ENCODE measurements around the gene INTS1.
"Not testable (repeated sequence)": the region's sequence is repeated elsewhere in the genome, so short reads cannot be mapped to it uniquely, and the experiment has no call there.

Gene INTS1

GRCh38 chr7:1516586-1517251, 12.5 kb upstream of the INTS1 start:
- ChIA-PET POLR2A (no interaction called here), CTCF (no interaction called here)

GRCh38 chr7:1515509-1515967, 11.3 kb upstream of the INTS1 start:
- CTCF ChIA-PET; DNase-seq (ENCODE audit: extremely low spot score); POLR2A ChIA-PET: not testable (repeated sequence)

More at GRCh38 chr7:1516586-1517251, 12.5 kb upstream of the INTS1 start:
- DNase-seq (ENCODE audit: extremely low spot score), result no peak
- no peak for TF ChIP-seq ELF4 (IDR thresholded peaks at IDR 0.05)
- no peak for TF ChIP-seq ARNT (IDR thresholded peaks at IDR 0.05)
- TF ChIP-seq ZNF384 (IDR thresholded peaks at IDR 0.05), result no peak
- no peak for TF ChIP-seq SUZ12 (IDR thresholded peaks at IDR 0.05)
- TF ChIP-seq FOXA1 (IDR thresholded peaks at IDR 0.05), result no peak
- no peak for TF ChIP-seq LEF1 (IDR thresholded peaks at IDR 0.05; ENCODE audit: borderline replicate concordance)
- TF ChIP-seq FOXK2 (IDR thresholded peaks at IDR 0.05), result no peak
- TF ChIP-seq FOXM1 (IDR thresholded peaks at IDR 0.05; ENCODE audit: borderline replicate concordance), result no peak
- TF ChIP-seq TARDBP (IDR thresholded peaks at IDR 0.05), result no peak
- TF ChIP-seq HDGF (IDR thresholded peaks at IDR 0.05; ENCODE audit: borderline replicate concordance), result no peak
- TF ChIP-seq BHLHE40 (IDR thresholded peaks at IDR 0.05; ENCODE audit: borderline replicate concordance), result no peak
- no peak for TF ChIP-seq SP1 (IDR thresholded peaks at IDR 0.05)
- TF ChIP-seq NFRKB (IDR thresholded peaks at IDR 0.05), result no peak

GRCh38 chr7:1514995-1515401, 10.8 kb upstream of the INTS1 start:
- TF ChIP-seq ZNF384 (IDR thresholded peaks at IDR 0.05) (no peak), FOXA1 (IDR thresholded peaks at IDR 0.05) (no peak), ELF4 (IDR thresholded peaks at IDR 0.05) (no peak), CTBP1 (IDR thresholded peaks at IDR 0.05; ENCODE audit: borderline replicate concordance) (no peak), HDGF (IDR thresholded peaks at IDR 0.05; ENCODE audit: borderline replicate concordance) (no peak), BHLHE40 (IDR thresholded peaks at IDR 0.05; ENCODE audit: borderline replicate concordance) (no peak), FOXM1 (IDR thresholded peaks at IDR 0.05; ENCODE audit: borderline replicate concordance) (no peak), TARDBP (IDR thresholded peaks at IDR 0.05) (no peak), FOXK2 (IDR thresholded peaks at IDR 0.05) (no peak), L3MBTL2 (conservative IDR thresholded peaks at IDR 0.05) (no peak), LEF1 (IDR thresholded peaks at IDR 0.05; ENCODE audit: borderline replicate concordance) (no peak), NFRKB (IDR thresholded peaks at IDR 0.05) (no peak), SUZ12 (IDR thresholded peaks at IDR 0.05) (no peak), ARNT (IDR thresholded peaks at IDR 0.05) (no peak), SP1 (IDR thresholded peaks at IDR 0.05) (no peak), PKNOX1 (IDR thresholded peaks at IDR 0.05) (no peak)
- POLR2A ChIA-PET, result no interaction called here
- CTCF ChIA-PET, result no interaction called here
- DNase-seq (ENCODE audit: extremely low spot score), result no peak

- DNase-seq (ENCODE audit: extremely low spot score), result no peak
- POLR2A ChIA-PET, result no interaction called here
- no peak for TF ChIP-seq FOXA1 (IDR thresholded peaks at IDR 0.05)
- no peak for TF ChIP-seq ELF4 (IDR thresholded peaks at IDR 0.05)
- no peak for TF ChIP-seq HDGF (IDR thresholded peaks at IDR 0.05; ENCODE audit: borderline replicate concordance)
- TF ChIP-seq ARNT (IDR thresholded peaks at IDR 0.05), result no peak
- CTCF ChIA-PET, result no interaction called here
Measured at GRCh38 chr7:1514407-1514806, 10.2 kb upstream of the INTS1 start.

GRCh38 chr7:1513657-1514095, 9.5 kb upstream of the INTS1 start:
- CTCF ChIA-PET, result no interaction called here
- no peak for DNase-seq (ENCODE audit: extremely low spot score)
- POLR2A ChIA-PET, result no interaction called here
- TF ChIP-seq LEF1 (IDR thresholded peaks at IDR 0.05; ENCODE audit: borderline replicate concordance) (no peak), ZNF384 (IDR thresholded peaks at IDR 0.05) (no peak), NFRKB (IDR thresholded peaks at IDR 0.05) (no peak), CTBP1 (IDR thresholded peaks at IDR 0.05; ENCODE audit: borderline replicate concordance) (no peak), FOXA1 (IDR thresholded peaks at IDR 0.05) (no peak), PKNOX1 (IDR thresholded peaks at IDR 0.05) (no peak), SP1 (IDR thresholded peaks at IDR 0.05) (no peak), FOXM1 (IDR thresholded peaks at IDR 0.05; ENCODE audit: borderline replicate concordance) (no peak), HDGF (IDR thresholded peaks at IDR 0.05; ENCODE audit: borderline replicate concordance) (no peak), TARDBP (IDR thresholded peaks at IDR 0.05) (no peak), ELF4 (IDR thresholded peaks at IDR 0.05) (no peak)

- CTCF ChIA-PET, result no interaction called here
- no peak for DNase-seq (ENCODE audit: extremely low spot score)
- POLR2A ChIA-PET, result no interaction called here
- no peak for TF ChIP-seq NFRKB (IDR thresholded peaks at IDR 0.05)
- peak; percentile 57 for TF ChIP-seq ZNF384 (IDR thresholded peaks at IDR 0.05)
- TF ChIP-seq CTBP1 (IDR thresholded peaks at IDR 0.05; ENCODE audit: borderline replicate concordance), result no peak
- TF ChIP-seq SP1 (IDR thresholded peaks at IDR 0.05), result no peak
- TF ChIP-seq FOXK2 (IDR thresholded peaks at IDR 0.05), result no peak
- no peak for TF ChIP-seq BHLHE40 (IDR thresholded peaks at IDR 0.05; ENCODE audit: borderline replicate concordance)
Measured at GRCh38 chr7:1512781-1513656, 8.8 kb upstream of the INTS1 start.
